PC-9 (cell line): Measurements from ENCODE around the gene TTC39B. TPM values are rescaled to one million over a fixed set of nuclear protein-coding genes. Genes with fewer than 3 reads are reported as not detected.

Source experiments
- BruUV-seq: library from RNA; stranded (reverse); fragments of 400-500 nt; replicated peaks from 2 replicates; lab custom pipeline; 2021; lab: Mats Ljungman, UMichigan
- CTCF ChIA-PET: fragments of 300-600 bp; sonication (Branson Sonifier 250); formaldehyde crosslinking; loops from one replicate; lab custom pipeline; 2022; ENCODE audit warnings: antibody characterized with exemption; lab: Charles Lee
- POLR2A ChIA-PET: fragments of 300-600 bp; sonication (Branson Sonifier 250); formaldehyde crosslinking; loops from one replicate; lab custom pipeline; 2022; ENCODE audit warnings: antibody characterized with exemption; ENCODE audit not compliant: unreplicated experiment; lab: Charles Lee
- DNase-seq, 2 experiments: peaks; one replicate each; pipeline versions ENCODE4 v3.0.0 to v3.0.0-alpha.2; 2015 to 2022; ENCODE audit warnings: mixed read lengths in 1 of 2
- H2AFZ ChIP-seq: fragments of 200-600 bp; sonication (generic); 2 replicates; pipeline ENCODE4 v1.8.1; 2017; ENCODE audit warnings: antibody characterized with exemption
- H3F3A ChIP-seq: fragments of 200-600 bp; sonication (generic); 2 replicates; pipeline ENCODE4 v1.8.1; 2017; ENCODE audit warnings: antibody characterized with exemption, mild to moderate bottlenecking, low read depth; ENCODE audit not compliant: insufficient read depth
- H3K27ac ChIP-seq: fragments of 200-600 bp; sonication (generic); 2 replicates; pipeline ENCODE4 v1.6.1; 2016; ENCODE audit warnings: mixed run types
- H3K27me3 ChIP-seq: fragments of 200-600 bp; sonication (generic); 2 replicates; pipeline ENCODE4 v1.6.1; 2016; ENCODE audit warnings: low read depth, mixed run types; ENCODE audit not compliant: insufficient read depth
- H3K36me3 ChIP-seq: fragments of 200-600 bp; sonication (generic); 2 replicates; pipeline ENCODE4 v1.6.1; 2016; ENCODE audit warnings: low read depth, mixed run types
- H3K4me1 ChIP-seq: fragments of 200-600 bp; sonication (generic); replicated peaks from 2 replicates; pipeline ENCODE4 v1.6.1; 2016; ENCODE audit warnings: mixed run types; ENCODE audit not compliant: insufficient read depth
- H3K4me2 ChIP-seq: fragments of 200-600 bp; sonication (generic); 2 replicates; pipeline ENCODE4 v1.6.1; 2017; ENCODE audit warnings: mixed run types
- H3K4me3 ChIP-seq: fragments of 200-600 bp; sonication (generic); 2 replicates; pipeline ENCODE4 v1.6.1; 2016; ENCODE audit warnings: mixed run types
- H3K79me2 ChIP-seq: fragments of 200-600 bp; sonication (generic); 2 replicates; pipeline ENCODE4 v1.6.1; 2017; ENCODE audit warnings: low read depth, mixed run types
- H3K9me2 ChIP-seq: fragments of 200-600 bp; sonication (generic); 2 replicates; pipeline ENCODE4 v1.8.1; 2017; ENCODE audit warnings: mild to moderate bottlenecking; ENCODE audit not compliant: insufficient read depth
- H3K9me3 ChIP-seq: fragments of 200-600 bp; sonication (generic); 2 replicates; pipeline ENCODE4 v1.8.1; 2016; ENCODE audit warnings: low read depth; ENCODE audit not compliant: insufficient read depth
- H4K20me1 ChIP-seq: fragments of 200-600 bp; sonication (generic); 2 replicates; pipeline ENCODE4 v1.8.1; 2017; ENCODE audit not compliant: insufficient read depth
- EZH2 ChIP-seq: fragments of 200-600 bp; sonication (generic); IDR thresholded peaks from 2 replicates; pipeline ENCODE4 v1.8.0; 2017; ENCODE audit warnings: antibody characterized with exemption, low read depth
- intact Hi-C: fragments of 100-400 bp; cut with micrococcal nuclease; formaldehyde crosslinking; loops from one replicate; pipeline ENCODE4 v1.10.0; 2022; ENCODE audit not compliant: unreplicated experiment
- total RNA-seq: library from RNA; stranded (reverse); gene quantifications from 2 replicates; pipeline ENCODE4 v1.2.3, GENCODE V29; 2021
- TF ChIP-seq, protein P1 (sequence below): fragments of 200-600 bp; sonication (generic); conservative IDR thresholded peaks from 2 replicates; pipeline ENCODE4 v1.6.1; 2017; ENCODE audit warnings: mixed run types, antibody characterized with exemption, mild to moderate bottlenecking, moderate library complexity

The TTC39B gene
- total RNA-seq, 1 experiment from 2014 or later = 8.8 TPM

DNA sequence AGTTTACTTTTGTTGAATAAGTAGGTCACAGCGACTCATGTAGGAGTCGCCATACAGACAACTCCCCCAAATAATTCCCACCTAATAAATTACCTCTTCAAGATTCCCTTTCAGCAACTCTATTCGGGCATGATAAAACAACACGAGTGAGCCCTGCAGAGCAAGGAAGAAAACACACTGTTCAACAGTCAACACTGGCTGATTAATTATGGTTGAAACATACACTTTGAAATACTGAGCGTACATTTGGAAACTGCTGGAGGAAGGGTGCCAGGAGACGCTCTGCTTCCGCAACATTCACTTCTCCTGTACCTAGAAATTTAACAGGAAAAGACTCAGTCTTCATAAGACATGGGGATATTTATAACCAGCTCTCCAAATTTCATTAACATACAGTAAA is 117.5 kb downstream of the TTC39B start:
- no peaks in the 10 kb centered on the region for H3K27me3 ChIP-seq
- no peaks in the 10 kb centered on the region for H3K9me2 ChIP-seq
- H3K4me3 ChIP-seq = no peak overlapping the region
- ChIA-PET POLR2A (no interaction called here), CTCF (no interaction called here)
- H3K9me3 ChIP-seq = no peaks in the 10 kb centered on the region
- H2AFZ ChIP-seq = no peak overlapping the region
- no peak overlapping the region for H3K27ac ChIP-seq
- intact Hi-C loops = no loop called here
- TF ChIP-seq EZH2 = no peak
- TF ChIP-seq, protein P1, sequence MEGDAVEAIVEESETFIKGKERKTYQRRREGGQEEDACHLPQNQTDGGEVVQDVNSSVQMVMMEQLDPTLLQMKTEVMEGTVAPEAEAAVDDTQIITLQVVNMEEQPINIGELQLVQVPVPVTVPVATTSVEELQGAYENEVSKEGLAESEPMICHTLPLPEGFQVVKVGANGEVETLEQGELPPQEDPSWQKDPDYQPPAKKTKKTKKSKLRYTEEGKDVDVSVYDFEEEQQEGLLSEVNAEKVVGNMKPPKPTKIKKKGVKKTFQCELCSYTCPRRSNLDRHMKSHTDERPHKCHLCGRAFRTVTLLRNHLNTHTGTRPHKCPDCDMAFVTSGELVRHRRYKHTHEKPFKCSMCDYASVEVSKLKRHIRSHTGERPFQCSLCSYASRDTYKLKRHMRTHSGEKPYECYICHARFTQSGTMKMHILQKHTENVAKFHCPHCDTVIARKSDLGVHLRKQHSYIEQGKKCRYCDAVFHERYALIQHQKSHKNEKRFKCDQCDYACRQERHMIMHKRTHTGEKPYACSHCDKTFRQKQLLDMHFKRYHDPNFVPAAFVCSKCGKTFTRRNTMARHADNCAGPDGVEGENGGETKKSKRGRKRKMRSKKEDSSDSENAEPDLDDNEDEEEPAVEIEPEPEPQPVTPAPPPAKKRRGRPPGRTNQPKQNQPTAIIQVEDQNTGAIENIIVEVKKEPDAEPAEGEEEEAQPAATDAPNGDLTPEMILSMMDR = no peak
- no peaks in the 10 kb centered on the region for H4K20me1 ChIP-seq
- no peaks in the 10 kb centered on the region for H3K79me2 ChIP-seq
- no TSS peak for BruUV-seq
- no peaks in the 10 kb centered on the region for H3K4me1 ChIP-seq
- H3K36me3 ChIP-seq = no peaks in the 10 kb centered on the region
- DNase-seq = no peak
- no peak overlapping the region for H3K4me2 ChIP-seq
- H3F3A ChIP-seq = no peaks in the 10 kb centered on the region

DNA sequence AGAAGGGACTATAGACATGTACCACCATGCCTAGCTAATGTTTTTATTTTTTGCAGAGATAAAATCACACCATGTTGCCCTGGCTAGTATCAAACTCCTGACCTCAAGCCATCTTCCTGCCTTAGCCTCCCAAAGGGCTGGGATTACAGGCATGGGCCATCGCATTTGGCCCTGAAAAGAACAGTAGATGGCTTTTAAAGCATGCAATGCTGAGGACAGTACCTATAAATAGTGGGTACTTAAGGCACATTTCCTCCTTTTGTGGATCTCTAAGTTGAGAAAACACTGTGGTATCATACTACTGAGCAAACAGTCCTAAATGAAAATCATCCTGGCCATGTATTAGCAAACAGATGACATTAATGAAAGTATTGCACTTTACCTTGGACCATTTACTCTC is 119.4 kb downstream of the TTC39B start:
- no peaks in the 10 kb centered on the region for H3F3A ChIP-seq
- no peak for DNase-seq

DNA sequence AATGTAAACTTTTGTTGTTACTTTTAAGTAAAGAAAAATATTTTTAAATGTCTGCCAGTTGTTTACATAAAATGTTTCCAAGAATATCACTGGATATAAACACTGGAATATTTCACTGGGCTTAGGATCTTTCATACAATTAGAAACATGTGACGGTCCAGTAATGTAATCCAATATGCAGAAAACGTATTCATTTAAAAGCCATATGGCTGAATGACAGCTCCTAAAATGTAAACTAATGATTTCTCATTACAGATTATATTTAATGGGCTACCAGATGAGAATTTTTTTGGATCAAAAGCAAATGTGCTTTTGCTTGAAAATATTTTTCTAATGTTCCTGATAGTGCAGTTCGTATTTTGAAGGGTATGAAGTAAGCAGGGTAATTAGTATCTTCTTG is 124.3 kb downstream of the TTC39B start:
- intact Hi-C loops = no loop called here
- CTCF ChIA-PET = no interaction called here
- Histone ChIP-seq H3K4me2 (no peak overlapping the region), H2AFZ (no peak overlapping the region), H3K4me1 (no peaks in the 10 kb centered on the region), H3K4me3 (no peak overlapping the region), H3K36me3 (no peaks in the 10 kb centered on the region), H3F3A (no peaks in the 10 kb centered on the region), H4K20me1 (no peaks in the 10 kb centered on the region), H3K79me2 (no peaks in the 10 kb centered on the region), H3K9me3 (no peaks in the 10 kb centered on the region), H3K27me3 (no peaks in the 10 kb centered on the region), H3K27ac (no peak overlapping the region), H3K9me2 (no peaks in the 10 kb centered on the region)
- TF ChIP-seq, protein P1 = no peak
- POLR2A ChIA-PET = interaction anchor here (0.7 kb wide), 1 partner anchor 906 kb away, joined by 4 read pairs; no protein-coding TSS in a partner anchor
- no peak for DNase-seq
- BruUV-seq = no TSS peak

More for the DNA sequence above, 119.4 kb downstream of the TTC39B start:
- Histone ChIP-seq H3K27me3 (no peaks in the 10 kb centered on the region), H3K9me3 (no peaks in the 10 kb centered on the region), H3K4me3 (no peak overlapping the region), H2AFZ (no peak overlapping the region), H3K4me1 (no peaks in the 10 kb centered on the region), H3K27ac (no peak overlapping the region), H3K4me2 (no peak overlapping the region), H4K20me1 (no peaks in the 10 kb centered on the region), H3K36me3 (no peaks in the 10 kb centered on the region), H3K79me2 (no peaks in the 10 kb centered on the region), H3K9me2 (no peaks in the 10 kb centered on the region)
- ChIA-PET POLR2A (no interaction called here), CTCF (no interaction called here)
- BruUV-seq = no TSS peak
- TF ChIP-seq EZH2 = no peak
- TF ChIP-seq, protein P1 = no peak
- intact Hi-C loops = no loop called here
